Suprapubic skin (tissue), 4 donors: ENCODE data around the gene TFPI.

Experiments used
- CTCF ChIP-seq, 2 donors: fragments of 200-600 bp in 1 of 2; fragments of 450-650 bp in 1 of 2; sonication (generic) in 1 of 2; IDR thresholded peaks; one replicate each; pipeline ENCODE4 v1.5.1; 2016 to 2019; ENCODE audit warnings: antibody characterized with exemption in 2 of 2, mild to moderate bottlenecking in 1 of 2, moderate library complexity in 1 of 2
- EP300 ChIP-seq: sonication (generic); formaldehyde crosslinking; IDR thresholded peaks from one replicate; pipeline ENCODE4 v1.6.1; 2017; ENCODE audit warnings: antibody characterized with exemption
- POLR2AphosphoS5 ChIP-seq, 3 donors: sonication (generic); formaldehyde crosslinking; IDR thresholded peaks; one replicate each; pipeline ENCODE4 v1.6.1; 2017; ENCODE audit warnings: antibody characterized with exemption in 3 of 3

GRCh38 chr2:187461294-187462261 lies 92.7 kb downstream of the TFPI start:
- TF ChIP-seq EP300 (no peak), CTCF (IDR thresholded peaks at IDR 0.05) (no peak), POLR2AphosphoS5 (IDR thresholded peaks at IDR 0.05) (no peak)
